H9 (cell line): ENCODE results near the gene FA2H. TPM values are rescaled to one million over a fixed set of nuclear protein-coding genes. Genes with fewer than 3 reads are reported as not detected.

Experiments
- DNase-seq: peaks from one replicate; pipeline ENCODE4 v3.0.0-alpha.2; 2017
- H2AFZ ChIP-seq: one replicate; pipeline ENCODE4 v1.6.1; 2013; ENCODE audit warnings: mild to moderate bottlenecking, low read length, control low read depth, moderate library complexity
- H2AK5ac ChIP-seq: 2 replicates; pipeline ENCODE4 v1.6.1; 2013; ENCODE audit warnings: low read length, control low read depth, mixed read lengths; ENCODE audit not compliant: insufficient read length
- H2BK120ac ChIP-seq: one replicate; pipeline ENCODE4 v1.6.1; 2013; ENCODE audit warnings: low read depth, mild to moderate bottlenecking, low read length, control low read depth, inconsistent platforms; ENCODE audit not compliant: poor library complexity, severe bottlenecking
- H2BK12ac ChIP-seq: 2 replicates; pipeline ENCODE4 v1.6.1; 2013; ENCODE audit warnings: low read length, control low read depth, mixed read lengths, low read depth; ENCODE audit not compliant: insufficient read length
- H2BK15ac ChIP-seq: 2 replicates; pipeline ENCODE4 v1.6.1; 2013; ENCODE audit warnings: low read depth, low read length, control low read depth
- H2BK20ac ChIP-seq: one replicate; pipeline ENCODE4 v1.6.1; 2013; ENCODE audit warnings: low read depth, mild to moderate bottlenecking, low read length, control low read depth, inconsistent platforms; ENCODE audit not compliant: poor library complexity, severe bottlenecking
- H2BK5ac ChIP-seq: 2 replicates; pipeline ENCODE4 v1.6.1; 2013; ENCODE audit warnings: low read length, control low read depth, mixed read lengths; ENCODE audit not compliant: insufficient read length
- H3K14ac ChIP-seq: 2 replicates; pipeline ENCODE4 v1.6.1; 2013; ENCODE audit warnings: low read length, control low read depth; ENCODE audit not compliant: insufficient read depth
- H3K18ac ChIP-seq: 2 replicates; pipeline ENCODE4 v1.6.1; 2013; ENCODE audit warnings: low read depth, mild to moderate bottlenecking, mixed read lengths, low read length, control low read depth; ENCODE audit not compliant: insufficient read length
- H3K23ac ChIP-seq: 2 replicates; pipeline ENCODE4 v1.6.1; 2013; ENCODE audit warnings: low read length, control low read depth, mixed read lengths, low read depth; ENCODE audit not compliant: insufficient read length
- H3K23me2 ChIP-seq: 2 replicates; pipeline ENCODE4 v1.6.1; 2013; ENCODE audit warnings: low read depth, mild to moderate bottlenecking, mixed read lengths, low read length, control low read depth; ENCODE audit not compliant: insufficient read length, poor library complexity, severe bottlenecking
- H3K27ac ChIP-seq: 2 replicates; pipeline ENCODE4 v1.5.1; 2013; ENCODE audit warnings: low read length, control low read depth, mixed read lengths, low read depth; ENCODE audit not compliant: insufficient read length
- H3K27me3 ChIP-seq: 2 replicates; pipeline ENCODE4 v1.6.1; 2013; ENCODE audit warnings: low read length, control low read depth, inconsistent platforms; ENCODE audit not compliant: insufficient read depth
- H3K4ac ChIP-seq: 2 replicates; pipeline ENCODE4 v1.6.1; 2013; ENCODE audit warnings: low read depth, mild to moderate bottlenecking, control low read depth, inconsistent platforms, low read length, moderate library complexity
- H3K4me1 ChIP-seq: 2 replicates; pipeline ENCODE4 v1.6.1; 2013; ENCODE audit warnings: low read length, control low read depth, inconsistent platforms; ENCODE audit not compliant: insufficient read depth
- H3K4me2 ChIP-seq: 2 replicates; pipeline ENCODE4 v1.6.1; 2013; ENCODE audit warnings: low read length, control low read depth, mixed read lengths; ENCODE audit not compliant: insufficient read length, insufficient read depth
- H3K56ac ChIP-seq: 2 replicates; pipeline ENCODE4 v1.6.1; 2013; ENCODE audit warnings: low read depth, mild to moderate bottlenecking, mixed read lengths, low read length, control low read depth; ENCODE audit not compliant: insufficient read length
- H3K79me1 ChIP-seq: 2 replicates; pipeline ENCODE4 v1.6.1; 2013; ENCODE audit warnings: low read depth, mild to moderate bottlenecking, moderate library complexity, low read length, control low read depth, inconsistent platforms; ENCODE audit not compliant: insufficient read depth, poor library complexity, severe bottlenecking
- H3K79me2 ChIP-seq: 2 replicates; pipeline ENCODE4 v1.6.1; 2013; ENCODE audit warnings: low read length, control low read depth, inconsistent platforms; ENCODE audit not compliant: insufficient read depth
- H3K9ac ChIP-seq: 2 replicates; pipeline ENCODE4 v1.6.1; 2013; ENCODE audit warnings: low read length, control low read depth, mixed read lengths; ENCODE audit not compliant: insufficient read length; ENCODE audit errors: extremely low read depth
- H3K9me3 ChIP-seq: one replicate; pipeline ENCODE4 v1.6.1; 2013; ENCODE audit warnings: low read depth, low read length, inconsistent platforms; ENCODE audit not compliant: control insufficient read depth
- H3T11ph ChIP-seq: one replicate; pipeline ENCODE4 v1.6.1; 2013; ENCODE audit warnings: mild to moderate bottlenecking, low read length, control low read depth, inconsistent platforms
- H4K20me1 ChIP-seq: one replicate; pipeline ENCODE4 v1.6.1; 2013; ENCODE audit not compliant: control insufficient read depth, insufficient read length, insufficient read depth
- H4K5ac ChIP-seq: 2 replicates; pipeline ENCODE4 v1.6.1; 2013; ENCODE audit warnings: low read depth, mild to moderate bottlenecking, mixed read lengths, low read length, control low read depth; ENCODE audit not compliant: insufficient read length
- H4K8ac ChIP-seq: replicated peaks from 2 replicates; pipeline ENCODE4 v1.6.1; 2013; ENCODE audit warnings: low read length, control low read depth, mixed read lengths, low read depth; ENCODE audit not compliant: insufficient read length
- H4K91ac ChIP-seq: 2 replicates; pipeline ENCODE4 v1.6.1; 2013; ENCODE audit warnings: low read depth, mild to moderate bottlenecking, moderate library complexity, mixed read lengths, low read length, control low read depth; ENCODE audit not compliant: insufficient read length
- H3K27ac Mint-ChIP-seq, 3 experiments: 2 replicates in 2 of 3; 3 replicates in 1 of 3; pipeline ENCODE4 v1.8.0; 2020 to 2021; ENCODE audit warnings: mixed read lengths in 3 of 3, mild to moderate bottlenecking in 1 of 3, moderate library complexity in 1 of 3
- H3K27me3 Mint-ChIP-seq: 2 replicates; pipeline ENCODE4 v1.8.0; 2021; ENCODE audit warnings: low read depth, mild to moderate bottlenecking, moderate library complexity, mixed read lengths
- H3K36me3 Mint-ChIP-seq, 3 experiments: 2 replicates in 2 of 3; 3 replicates in 1 of 3; pipeline ENCODE4 v1.8.0; 2020 to 2021; ENCODE audit warnings: low read depth in 3 of 3, mixed read lengths in 3 of 3; ENCODE audit not compliant: insufficient read depth in 1 of 3
- H3K4me1 Mint-ChIP-seq, 2 experiments: 2 replicates each; pipeline ENCODE4 v1.8.0; 2020; ENCODE audit warnings: mixed read lengths in 2 of 2
- H3K4me3 Mint-ChIP-seq, 2 experiments: 2 replicates in 1 of 2; 3 replicates in 1 of 2; pipeline ENCODE4 v1.8.0; 2020 to 2021; ENCODE audit warnings: mild to moderate bottlenecking in 2 of 2, mixed read lengths in 2 of 2, moderate library complexity in 1 of 2
- H3K9me3 Mint-ChIP-seq, 2 experiments: 2 replicates in 1 of 2; 3 replicates in 1 of 2; pipeline ENCODE4 v1.8.0; 2020; ENCODE audit warnings: mild to moderate bottlenecking in 2 of 2, mixed read lengths in 2 of 2, moderate library complexity in 1 of 2
- WGBS: extraction: QIAGEN DNeasy Blood & Tissue Kit; methylation state at CpG from one replicate; pipeline ENCODE4 v1.1.7; 2013; ENCODE audit warnings: missing lambda C conversion rate, low lambda C conversion rate, mixed read lengths; ENCODE audit not compliant: insufficient read length; ENCODE audit errors: extremely low coverage; 5-methylcytosine and 5-hydroxymethylcytosine counted together
- total RNA-seq: library from RNA; stranded (reverse); gene quantifications from 2 replicates; pipeline ENCODE4 v1.2.1, GENCODE V29; 2021
- TF ChIP-seq, protein P1 (sequence below): fragments of 200-600 bp; sonication (generic); conservative IDR thresholded peaks from 3 replicates; pipeline ENCODE4 v1.8.0; 2021; ENCODE audit warnings: antibody characterized with exemption, mild to moderate bottlenecking

The FA2H gene
- total RNA-seq, 1 experiment from 2014 or later, result 25.1 TPM

DNA sequence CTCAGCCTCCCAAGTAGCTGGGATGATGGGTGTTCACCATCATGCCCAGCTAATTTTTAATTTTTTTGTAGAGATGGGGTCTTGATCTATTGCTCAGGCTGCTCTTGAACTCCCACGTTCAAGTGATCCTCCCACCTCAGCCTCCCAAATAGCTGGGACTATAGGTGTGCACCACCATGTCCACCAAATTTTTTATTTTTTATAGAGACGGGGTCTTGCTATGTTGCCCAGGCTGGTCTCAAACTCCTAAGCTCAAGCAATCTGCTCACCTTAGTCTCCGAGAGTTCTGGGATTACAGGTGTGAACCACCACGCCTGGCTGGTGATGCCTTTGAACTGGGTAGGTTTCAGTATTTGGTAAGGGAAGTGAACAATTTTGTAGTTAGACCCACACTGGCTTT lies 30.1 kb downstream of the FA2H start:
- Histone ChIP-seq H3K14ac (no peak overlapping the region), H3K79me2 (no peaks in the 10 kb centered on the region), H2BK5ac (no peak overlapping the region), H2AK5ac (no peak overlapping the region), H3K79me1 (no peaks in the 10 kb centered on the region), H4K20me1 (no peaks in the 10 kb centered on the region), H3K23ac (no peak overlapping the region), H3K4me2 (no peak overlapping the region), H3K9me3 (no peaks in the 10 kb centered on the region), H4K8ac (no peak overlapping the region), H3K27ac (no peak overlapping the region), H3K27me3 (no peaks in the 10 kb centered on the region), H2BK15ac (no peak overlapping the region), H2AFZ (no peak overlapping the region), H3K56ac (no peak overlapping the region), H2BK20ac (no peak overlapping the region), H2BK120ac (no peak overlapping the region), H3K4me1 (no peaks in the 10 kb centered on the region; the same call in 1 of the 2 replicates), H4K91ac (no peak overlapping the region), H3T11ph (no peak overlapping the region), H3K18ac (no peak overlapping the region), H3K4ac (no peak overlapping the region), H4K5ac (no peak overlapping the region), H3K9ac (no peak overlapping the region), H2BK12ac (no peak overlapping the region), H3K23me2 (peaks cover 4% of the 10 kb centered on the region)
- no peak overlapping the region for H3K4me3 Mint-ChIP-seq
- H3K36me3 Mint-ChIP-seq, result no peaks in the 10 kb centered on the region; a peak in 1 of 7 replicates
- no CpG with 5 or more reads among the region's 4 CpGs for WGBS
- H3K9me3 Mint-ChIP-seq, result peaks cover 0 to 1% of the 10 kb centered on the region in 2 experiments; a peak in 1 of 5 replicates
- no peak overlapping the region for H3K27ac Mint-ChIP-seq
- DNase-seq, result no peak
- TF ChIP-seq, protein P1, sequence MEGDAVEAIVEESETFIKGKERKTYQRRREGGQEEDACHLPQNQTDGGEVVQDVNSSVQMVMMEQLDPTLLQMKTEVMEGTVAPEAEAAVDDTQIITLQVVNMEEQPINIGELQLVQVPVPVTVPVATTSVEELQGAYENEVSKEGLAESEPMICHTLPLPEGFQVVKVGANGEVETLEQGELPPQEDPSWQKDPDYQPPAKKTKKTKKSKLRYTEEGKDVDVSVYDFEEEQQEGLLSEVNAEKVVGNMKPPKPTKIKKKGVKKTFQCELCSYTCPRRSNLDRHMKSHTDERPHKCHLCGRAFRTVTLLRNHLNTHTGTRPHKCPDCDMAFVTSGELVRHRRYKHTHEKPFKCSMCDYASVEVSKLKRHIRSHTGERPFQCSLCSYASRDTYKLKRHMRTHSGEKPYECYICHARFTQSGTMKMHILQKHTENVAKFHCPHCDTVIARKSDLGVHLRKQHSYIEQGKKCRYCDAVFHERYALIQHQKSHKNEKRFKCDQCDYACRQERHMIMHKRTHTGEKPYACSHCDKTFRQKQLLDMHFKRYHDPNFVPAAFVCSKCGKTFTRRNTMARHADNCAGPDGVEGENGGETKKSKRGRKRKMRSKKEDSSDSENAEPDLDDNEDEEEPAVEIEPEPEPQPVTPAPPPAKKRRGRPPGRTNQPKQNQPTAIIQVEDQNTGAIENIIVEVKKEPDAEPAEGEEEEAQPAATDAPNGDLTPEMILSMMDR, result no peak
- no peaks in the 10 kb centered on the region; the same call in 1 of the 2 replicates for H3K27me3 Mint-ChIP-seq
- peaks cover 27 to 33% of the 10 kb centered on the region in 2 experiments for H3K4me1 Mint-ChIP-seq
